Activated CD8-positive, alpha-beta memory T cell treated with anti-CD3 and anti-CD28 coated beads for 24 hours (primary cell): ENCODE results near the gene GPR82.
"Not testable (repeated sequence)": the region's sequence is repeated elsewhere in the genome, so short reads cannot be mapped to it uniquely, and the experiment has no call there.

Experiments
- DNase-seq: peaks from one replicate; pipeline ENCODE4 v3.0.0-alpha.2; 2020

GPR82 gene

GRCh38 chrX:41719610-41720009, 4.4 kb upstream of the GPR82 start:
- DNase-seq = not testable (repeated sequence)

GRCh38 chrX:41720125-41720779, 3.7 kb upstream of the GPR82 start:
- peak; percentile 66 for DNase-seq

- DNase-seq = no peak
Observed at GRCh38 chrX:41721590-41721989, 2.4 kb upstream of the GPR82 start.

GRCh38 chrX:41722214-41722613, 1.8 kb upstream of the GPR82 start:
- no peak for DNase-seq

- no peak for DNase-seq
Observed at GRCh38 chrX:41722816-41723618, 964 bp upstream of the GPR82 start.

GRCh38 chrX:41728125-41728524, 4.1 kb downstream of the GPR82 start:
- DNase-seq = no peak

- DNase-seq = no peak
Observed at GRCh38 chrX:41730081-41730480, 6.1 kb downstream of the GPR82 start.

GRCh38 chrX:41732260-41732659, 8.3 kb downstream of the GPR82 start:
- no peak for DNase-seq

GRCh38 chrX:41733939-41734338, 10.0 kb downstream of the GPR82 start:
- DNase-seq = no peak

GRCh38 chrX:41734530-41734929, 10.5 kb downstream of the GPR82 start:
- DNase-seq = no peak

GRCh38 chrX:41737065-41737464, 13.1 kb downstream of the GPR82 start:
- DNase-seq = no peak

GRCh38 chrX:41739871-41740270, 15.9 kb downstream of the GPR82 start:
- DNase-seq = no peak

GRCh38 chrX:41750716-41751115, 26.7 kb downstream of the GPR82 start:
- DNase-seq = no peak

GRCh38 chrX:41758401-41758800, 34.4 kb downstream of the GPR82 start:
- no peak for DNase-seq

GRCh38 chrX:41759817-41760216, 35.8 kb downstream of the GPR82 start:
- DNase-seq = no peak

GRCh38 chrX:41761169-41761568, 37.2 kb downstream of the GPR82 start:
- DNase-seq = no peak

GRCh38 chrX:41761702-41762101, 37.7 kb downstream of the GPR82 start:
- no peak for DNase-seq

- no peak for DNase-seq
Observed at GRCh38 chrX:41779030-41779564, 55.1 kb downstream of the GPR82 start.
